A204.1 (cell line): ENCODE data around the gene GGNBP2.

Experiments used
- FAIRE-seq: peaks from 2 replicates; lab custom pipeline; 2012; peaks lifted over from hg19 to GRCh38; lab: Jason Lieb, UNC

The GGNBP2 gene

GRCh38 chr17:36515837-36516236 lies 28.9 kb upstream of the GGNBP2 start:
- FAIRE-seq: no peak

- FAIRE-seq: no peak
These were observed 21.6 kb upstream of the GGNBP2 start for GRCh38 chr17:36523113-36523512.

GRCh38 chr17:36524428-36524876 lies 20.3 kb upstream of the GGNBP2 start:
- FAIRE-seq: no peak

GRCh38 chr17:36525113-36525512 lies 19.6 kb upstream of the GGNBP2 start:
- no peak for FAIRE-seq

GRCh38 chr17:36525888-36526287 lies 18.8 kb upstream of the GGNBP2 start:
- FAIRE-seq: no peak

- no peak for FAIRE-seq
These were observed 17.0 kb upstream of the GGNBP2 start for GRCh38 chr17:36527621-36528250.

- FAIRE-seq: no peak
These were observed 15.6 kb upstream of the GGNBP2 start for GRCh38 chr17:36529121-36529520.

- FAIRE-seq: no peak
These were observed 12.2 kb upstream of the GGNBP2 start for GRCh38 chr17:36532435-36532975.

- no peak for FAIRE-seq
These were observed 10.5 kb upstream of the GGNBP2 start for GRCh38 chr17:36533935-36534839.

GRCh38 chr17:36534840-36535668 lies 9.7 kb upstream of the GGNBP2 start, which contains the start of the genes MYO19 and PIGW:
MYO19 (minus strand) TSS chr17:36534868; CDS start chr17:36532538, 2,330 bp downstream.
PIGW (plus strand) TSS chr17:36534987; CDS start chr17:36537102, 2,115 bp downstream.
- FAIRE-seq: no peak

- FAIRE-seq: no peak
These were observed 9.0 kb upstream of the GGNBP2 start for GRCh38 chr17:36535669-36536081.

GRCh38 chr17:36540696-36541095 lies 4.0 kb upstream of the GGNBP2 start:
- FAIRE-seq: no peak

GRCh38 chr17:36542755-36543154 lies 2.0 kb upstream of the GGNBP2 start:
- no peak for FAIRE-seq

- FAIRE-seq: no peak
These were observed 744 bp upstream of the GGNBP2 start for GRCh38 chr17:36544044-36544306.

GRCh38 chr17:36545077-36545464 lies 352 bp downstream of the GGNBP2 start:
- FAIRE-seq: no peak

GRCh38 chr17:36545465-36546417 lies 1.0 kb downstream of the GGNBP2 start:
- no peak for FAIRE-seq

- FAIRE-seq: no peak
These were observed 1.8 kb downstream of the GGNBP2 start for GRCh38 chr17:36546418-36547093.

GRCh38 chr17:36547776-36548175 lies 3.1 kb downstream of the GGNBP2 start:
- no peak for FAIRE-seq

- no peak for FAIRE-seq
These were observed 6.0 kb downstream of the GGNBP2 start for GRCh38 chr17:36550491-36551417.

- no peak for FAIRE-seq
These were observed 8.7 kb downstream of the GGNBP2 start for GRCh38 chr17:36553459-36553858.
